ENCODE data around the gene SHC4. TPM values are rescaled to one million over a fixed set of nuclear protein-coding genes. Genes with fewer than 3 reads are reported as not detected.
"Not testable (repeated sequence)": the region's sequence is repeated elsewhere in the genome, so short reads cannot be mapped to it uniquely, and the experiment has no call there.

The SHC4 gene
- total RNA-seq, 1 donor from 2014 or later: 1.6 TPM

- intact Hi-C loops (cut with micrococcal nuclease): no loop called here
These were observed 34.7 kb downstream of the SHC4 start for GRCh38 chr15:48928877-48929538.

DNA sequence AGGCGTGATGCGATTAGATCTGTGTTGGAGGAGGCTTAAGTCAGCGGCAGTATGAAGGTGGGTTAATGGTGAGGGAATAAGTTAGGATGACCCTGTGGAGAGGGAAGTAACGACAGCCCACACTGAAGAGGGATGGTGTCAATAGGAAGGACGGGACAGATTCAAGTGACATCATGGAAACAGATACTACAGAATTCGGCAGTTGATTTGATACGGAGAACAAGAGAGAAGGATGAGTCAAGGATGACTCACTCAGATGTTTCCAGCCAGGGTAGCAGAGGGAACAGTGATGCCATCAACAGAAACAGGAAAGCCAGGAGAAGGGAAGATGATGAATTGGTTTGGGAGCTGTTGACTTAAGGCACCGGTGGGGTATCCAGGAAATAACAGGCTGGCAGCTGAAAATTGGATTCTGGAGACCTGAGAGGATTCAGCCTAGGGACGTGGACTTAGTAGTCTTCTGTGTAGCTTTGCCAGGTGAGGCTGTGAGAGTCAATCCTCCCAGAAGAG, 38.0 kb downstream of the SHC4 start:
- intact Hi-C loops (cut with micrococcal nuclease): loop anchor here (1.0 to 2.0 kb wide), 3 partner anchors 15 to 47 kb away; partner anchors contain the start of gene EID1

DNA sequence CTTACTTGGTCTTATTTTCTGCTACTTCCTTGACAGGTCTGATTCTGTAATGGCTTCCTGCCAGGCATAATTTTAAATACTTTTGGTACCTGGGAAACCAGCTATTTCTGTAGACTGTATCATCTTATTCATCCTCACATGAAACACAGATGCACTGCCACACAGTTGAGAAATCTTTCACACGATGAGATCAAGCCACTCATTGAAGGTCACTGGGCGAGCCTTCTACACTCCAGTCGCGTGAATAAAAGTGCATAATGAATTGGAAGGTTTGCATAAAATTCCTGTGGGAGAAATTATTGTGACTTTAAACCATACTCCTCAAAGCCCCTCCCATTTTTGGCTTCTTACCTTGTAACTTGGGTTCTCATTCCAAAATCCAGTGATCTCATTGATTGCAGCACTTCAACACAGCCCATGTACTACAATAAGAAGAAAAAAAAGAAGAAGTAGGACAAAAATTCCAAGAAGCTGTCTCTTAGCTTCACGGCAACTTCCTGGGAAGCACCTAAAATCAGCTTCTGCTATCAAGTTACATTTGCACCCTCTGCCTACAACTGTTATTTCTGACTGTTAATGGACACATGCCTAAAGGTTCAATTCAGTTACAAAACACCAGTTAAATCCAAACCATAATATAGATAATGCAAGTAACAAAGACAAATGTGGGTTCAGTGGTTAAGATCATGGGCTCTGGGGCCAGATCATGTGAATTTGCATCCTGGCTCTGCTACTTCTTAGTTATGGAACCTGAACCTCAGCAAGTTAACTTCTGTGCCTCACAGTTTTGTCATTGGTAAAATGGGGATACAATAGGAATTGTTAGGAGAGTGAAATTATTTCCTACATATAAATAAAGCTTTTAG, 39.0 kb downstream of the SHC4 start:
- intact Hi-C loops (cut with micrococcal nuclease): loop anchor here (1.0 to 2.0 kb wide), 3 partner anchors 16 to 46 kb away; partner anchors contain the start of gene EID1

- intact Hi-C loops (cut with micrococcal nuclease): no loop called here
These were observed 41.7 kb downstream of the SHC4 start for GRCh38 chr15:48922046-48922445.

- intact Hi-C loops (cut with micrococcal nuclease): no loop called here
These were observed 47.0 kb downstream of the SHC4 start for GRCh38 chr15:48916721-48917120.

GRCh38 chr15:48915861-48916260, 47.9 kb downstream of the SHC4 start:
- intact Hi-C loops (cut with micrococcal nuclease): no loop called here

DNA sequence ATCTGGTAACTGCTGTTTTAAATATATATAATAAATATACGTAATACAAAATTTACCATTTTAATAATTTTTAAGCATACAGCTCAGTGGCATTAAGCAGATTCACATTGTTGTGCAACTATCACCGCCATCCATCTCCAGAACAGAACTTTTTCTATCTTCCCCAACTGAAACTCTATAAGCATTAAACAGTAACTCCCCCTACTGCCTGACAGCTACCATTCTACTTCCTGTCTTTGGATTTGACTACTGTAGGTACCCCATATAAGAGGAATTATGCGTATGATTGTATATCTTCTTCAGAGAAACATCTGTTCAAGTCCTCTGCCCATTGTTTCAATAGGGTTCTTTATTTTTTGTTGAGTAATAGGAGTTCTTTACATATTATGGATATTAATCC, 49.0 kb downstream of the SHC4 start:
- intact Hi-C loops (cut with micrococcal nuclease): no loop called here

GRCh38 chr15:48913141-48913540, 50.6 kb downstream of the SHC4 start:
- intact Hi-C loops (cut with micrococcal nuclease): no loop called here

GRCh38 chr15:48910554-48910953, 53.2 kb downstream of the SHC4 start:
- intact Hi-C loops (cut with micrococcal nuclease): not testable (repeated sequence)

GRCh38 chr15:48909313-48909712, 54.4 kb downstream of the SHC4 start:
- intact Hi-C loops (cut with micrococcal nuclease): not testable (repeated sequence)

- intact Hi-C loops (cut with micrococcal nuclease): no loop called here
These were observed 57.9 kb downstream of the SHC4 start for GRCh38 chr15:48905847-48906246.

DNA sequence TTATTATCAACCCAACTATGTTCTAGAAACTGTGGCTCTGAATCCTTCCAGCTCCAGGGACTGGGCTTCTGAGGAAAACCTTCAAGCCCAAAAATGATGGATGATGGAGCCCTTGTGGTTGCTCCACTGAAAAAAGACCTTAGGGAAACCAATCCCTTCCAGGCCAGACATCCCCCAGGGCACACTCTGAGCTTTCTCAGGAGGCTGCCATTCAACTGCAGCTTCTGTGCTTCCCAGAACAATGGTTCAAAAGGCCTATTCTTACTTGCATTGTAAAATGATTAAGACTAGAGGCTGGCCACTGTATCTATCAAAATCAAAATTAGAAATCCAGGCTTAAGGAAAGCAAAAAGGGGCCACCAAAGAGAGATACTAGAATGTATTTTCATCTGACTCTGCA, 58.5 kb downstream of the SHC4 start:
- intact Hi-C loops (cut with micrococcal nuclease): no loop called here

DNA sequence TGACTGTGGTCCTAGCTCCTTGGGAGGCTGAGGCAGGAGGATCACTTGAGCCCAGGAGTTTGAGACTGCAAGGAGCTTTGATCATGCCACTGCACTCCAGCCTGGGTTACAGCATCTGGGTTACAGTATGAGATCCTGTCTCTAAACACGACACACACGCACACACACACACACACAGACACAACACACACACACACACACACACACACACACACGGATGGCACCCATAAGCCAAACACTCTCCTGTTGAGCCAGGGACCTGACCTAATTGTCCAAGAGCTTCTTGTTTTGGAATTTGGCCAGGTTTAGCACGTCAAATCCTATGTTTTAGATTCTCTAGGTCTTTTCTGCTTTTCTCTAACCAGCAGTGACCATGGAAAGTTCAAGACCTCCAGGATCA, 59.0 kb downstream of the SHC4 start:
- intact Hi-C loops (cut with micrococcal nuclease): no loop called here

DNA sequence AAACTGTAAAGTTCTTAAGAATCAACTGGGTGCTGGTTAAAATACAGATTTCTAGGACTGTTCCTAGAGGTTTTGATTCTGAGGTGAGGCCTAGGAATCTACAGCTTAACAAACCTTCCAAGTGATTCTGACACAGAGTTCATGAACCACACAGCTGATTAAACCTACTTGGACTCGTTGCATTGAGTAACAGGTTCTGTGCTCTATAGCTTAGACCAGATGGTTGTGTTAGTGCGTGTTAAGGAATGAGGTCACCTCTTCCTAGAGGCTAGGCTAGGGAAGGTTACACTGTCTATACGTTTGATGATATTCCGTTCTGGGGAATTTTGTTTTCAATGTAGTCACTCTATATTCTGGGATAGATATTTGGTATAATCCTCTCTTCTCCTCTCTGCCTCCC, 63.9 kb downstream of the SHC4 start:
- intact Hi-C loops (cut with micrococcal nuclease): no loop called here

DNA sequence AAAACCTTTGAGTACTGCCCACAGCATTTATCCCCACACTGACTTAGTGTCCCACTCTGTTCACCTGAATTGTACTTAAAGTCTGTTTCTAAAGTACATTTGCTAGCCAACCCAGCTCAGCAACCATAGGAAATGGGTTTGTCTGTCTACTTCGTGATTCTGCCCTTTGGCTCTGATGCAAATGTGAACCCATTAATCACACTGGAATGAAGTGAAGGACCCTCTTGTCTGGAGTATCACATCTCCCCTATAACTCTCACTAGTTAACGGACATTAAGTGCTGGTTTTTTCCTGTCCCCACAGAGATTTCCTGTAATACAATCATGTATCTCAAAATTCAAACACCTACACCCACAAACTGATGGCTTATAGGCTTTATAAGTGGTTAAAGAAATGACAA, 65.3 kb downstream of the SHC4 start:
- intact Hi-C loops (cut with micrococcal nuclease): no loop called here

GRCh38 chr15:48898032-48898431, 65.7 kb downstream of the SHC4 start:
- intact Hi-C loops (cut with micrococcal nuclease): no loop called here

- intact Hi-C loops (cut with micrococcal nuclease): no loop called here
These were observed 66.6 kb downstream of the SHC4 start for GRCh38 chr15:48896869-48897814.

- intact Hi-C loops (cut with micrococcal nuclease): no loop called here
These were observed 70.4 kb downstream of the SHC4 start for GRCh38 chr15:48893311-48893710.

DNA sequence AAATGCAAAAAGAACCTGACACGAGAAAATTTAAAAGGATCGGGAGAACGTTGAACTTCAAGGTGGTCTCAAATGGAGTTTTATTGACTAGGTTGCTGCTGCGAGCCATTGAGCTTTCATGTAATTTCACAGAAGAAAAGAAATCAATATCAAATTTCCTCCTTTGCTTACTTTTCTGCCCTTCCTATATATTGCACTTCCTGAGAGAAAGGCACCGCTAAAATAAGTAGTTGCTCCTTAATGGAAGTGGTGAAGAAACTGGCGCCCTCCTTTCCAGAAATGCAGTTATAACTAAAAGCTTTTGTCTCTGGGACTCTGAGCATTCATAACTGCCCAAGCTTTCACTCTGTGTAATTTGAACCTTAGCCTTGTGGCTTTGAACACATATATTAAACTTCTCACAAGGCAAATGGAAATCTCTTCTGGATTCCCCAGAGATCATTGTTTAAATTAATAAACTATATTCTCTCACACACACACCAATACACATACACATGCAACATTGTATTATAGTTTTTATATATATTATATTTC, 72.4 kb downstream of the SHC4 start:
- intact Hi-C loops (cut with micrococcal nuclease): no loop called here

DNA sequence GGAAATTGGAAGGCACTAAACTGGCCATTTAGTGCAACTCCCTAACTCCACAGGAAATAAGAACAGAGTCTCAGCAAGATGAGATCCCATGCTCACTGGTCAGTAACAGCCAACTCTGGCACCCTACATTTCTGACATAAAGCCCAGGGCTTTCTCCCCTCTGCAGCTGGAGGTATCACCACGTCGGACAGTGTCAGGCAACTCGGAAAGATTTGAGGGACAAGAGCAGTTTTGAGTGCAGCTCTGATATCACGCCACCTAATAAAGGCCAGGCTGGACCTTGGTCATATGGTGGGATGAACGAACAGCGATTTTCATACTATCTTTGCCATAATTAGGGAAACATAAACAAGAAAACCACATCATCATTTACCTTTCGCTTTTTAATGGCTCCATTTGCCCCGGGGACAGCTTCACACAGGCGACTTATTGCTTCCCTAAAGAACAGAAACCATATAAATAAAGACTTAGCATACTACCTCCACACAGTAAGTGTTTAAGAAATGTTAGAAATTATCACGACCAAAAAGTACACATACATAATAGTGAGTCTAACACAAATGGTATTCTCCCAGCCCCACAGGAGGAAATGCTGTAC, 73.2 kb downstream of the SHC4 start:
- intact Hi-C loops (cut with micrococcal nuclease): no loop called here

GRCh38 chr15:48889925-48890324, 73.8 kb downstream of the SHC4 start:
- intact Hi-C loops (cut with micrococcal nuclease): no loop called here

All from T-helper 1 cell treated with Interleukin-12 subunit alpha and Interleukin-12 subunit beta and Interleukin-4 antibody, amounts not matched to agents 30 ng/mL and 1 ng/mL, for 36 hours (primary cell).